Measurements from ENCODE around the gene P2RX2.

GRCh38 chr12:132592282-132592970, 26.1 kb upstream of the P2RX2 start:
- no peak for TF ChIP-seq POLR2AphosphoS5 (IDR thresholded peaks at IDR 0.05; ENCODE audit: insufficient read depth in 1 of 2, low read depth in 1 of 2)
- no peak for TF ChIP-seq POLR2A (IDR thresholded peaks at IDR 0.05)
- TF ChIP-seq, protein P1, sequence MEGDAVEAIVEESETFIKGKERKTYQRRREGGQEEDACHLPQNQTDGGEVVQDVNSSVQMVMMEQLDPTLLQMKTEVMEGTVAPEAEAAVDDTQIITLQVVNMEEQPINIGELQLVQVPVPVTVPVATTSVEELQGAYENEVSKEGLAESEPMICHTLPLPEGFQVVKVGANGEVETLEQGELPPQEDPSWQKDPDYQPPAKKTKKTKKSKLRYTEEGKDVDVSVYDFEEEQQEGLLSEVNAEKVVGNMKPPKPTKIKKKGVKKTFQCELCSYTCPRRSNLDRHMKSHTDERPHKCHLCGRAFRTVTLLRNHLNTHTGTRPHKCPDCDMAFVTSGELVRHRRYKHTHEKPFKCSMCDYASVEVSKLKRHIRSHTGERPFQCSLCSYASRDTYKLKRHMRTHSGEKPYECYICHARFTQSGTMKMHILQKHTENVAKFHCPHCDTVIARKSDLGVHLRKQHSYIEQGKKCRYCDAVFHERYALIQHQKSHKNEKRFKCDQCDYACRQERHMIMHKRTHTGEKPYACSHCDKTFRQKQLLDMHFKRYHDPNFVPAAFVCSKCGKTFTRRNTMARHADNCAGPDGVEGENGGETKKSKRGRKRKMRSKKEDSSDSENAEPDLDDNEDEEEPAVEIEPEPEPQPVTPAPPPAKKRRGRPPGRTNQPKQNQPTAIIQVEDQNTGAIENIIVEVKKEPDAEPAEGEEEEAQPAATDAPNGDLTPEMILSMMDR (IDR thresholded peaks at IDR 0.05), result no peak
